ENCODE results near the gene PREX1.

PREX1 gene

DNA sequence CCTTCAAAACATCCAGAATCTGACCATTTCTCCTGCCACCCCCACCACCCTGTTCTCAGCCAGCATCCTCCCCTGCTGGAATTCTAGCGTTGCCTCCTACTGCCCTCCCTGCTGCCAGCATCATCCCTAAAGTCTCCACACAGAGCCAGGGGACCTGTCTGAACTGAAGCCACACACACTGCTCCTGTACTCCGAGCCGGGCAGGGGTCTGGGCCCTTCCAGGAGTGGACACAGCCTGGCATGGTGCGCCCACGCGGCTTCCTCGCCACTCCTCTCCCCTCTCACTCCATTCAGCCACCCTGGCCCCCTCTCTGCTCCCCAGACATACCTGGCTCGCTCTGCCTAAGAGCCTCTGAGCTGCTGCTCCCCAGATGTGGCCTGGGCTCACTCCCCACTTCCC, 155.5 kb downstream of the PREX1 start:
- Histone ChIP-seq H3K36me3 (ENCODE audit: control insufficient read depth, insufficient read depth, low read length) (peaks cover 35% of the 10 kb centered on the region), H3K4me3 (replicated peaks; ENCODE audit: low read depth, low read length) (no peak overlapping the region), H3K27me3 (replicated peaks; ENCODE audit: control insufficient read depth, insufficient read depth, low read length) (no peaks in the 10 kb centered on the region)
- TF ChIP-seq, protein P1, sequence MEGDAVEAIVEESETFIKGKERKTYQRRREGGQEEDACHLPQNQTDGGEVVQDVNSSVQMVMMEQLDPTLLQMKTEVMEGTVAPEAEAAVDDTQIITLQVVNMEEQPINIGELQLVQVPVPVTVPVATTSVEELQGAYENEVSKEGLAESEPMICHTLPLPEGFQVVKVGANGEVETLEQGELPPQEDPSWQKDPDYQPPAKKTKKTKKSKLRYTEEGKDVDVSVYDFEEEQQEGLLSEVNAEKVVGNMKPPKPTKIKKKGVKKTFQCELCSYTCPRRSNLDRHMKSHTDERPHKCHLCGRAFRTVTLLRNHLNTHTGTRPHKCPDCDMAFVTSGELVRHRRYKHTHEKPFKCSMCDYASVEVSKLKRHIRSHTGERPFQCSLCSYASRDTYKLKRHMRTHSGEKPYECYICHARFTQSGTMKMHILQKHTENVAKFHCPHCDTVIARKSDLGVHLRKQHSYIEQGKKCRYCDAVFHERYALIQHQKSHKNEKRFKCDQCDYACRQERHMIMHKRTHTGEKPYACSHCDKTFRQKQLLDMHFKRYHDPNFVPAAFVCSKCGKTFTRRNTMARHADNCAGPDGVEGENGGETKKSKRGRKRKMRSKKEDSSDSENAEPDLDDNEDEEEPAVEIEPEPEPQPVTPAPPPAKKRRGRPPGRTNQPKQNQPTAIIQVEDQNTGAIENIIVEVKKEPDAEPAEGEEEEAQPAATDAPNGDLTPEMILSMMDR (IDR thresholded peaks at IDR 0.05; ENCODE audit: insufficient read depth, low read length, poor library complexity, severe bottlenecking), result no peak
- DNase-seq (ENCODE audit: extremely low read depth, insufficient read length), result no peak

DNA sequence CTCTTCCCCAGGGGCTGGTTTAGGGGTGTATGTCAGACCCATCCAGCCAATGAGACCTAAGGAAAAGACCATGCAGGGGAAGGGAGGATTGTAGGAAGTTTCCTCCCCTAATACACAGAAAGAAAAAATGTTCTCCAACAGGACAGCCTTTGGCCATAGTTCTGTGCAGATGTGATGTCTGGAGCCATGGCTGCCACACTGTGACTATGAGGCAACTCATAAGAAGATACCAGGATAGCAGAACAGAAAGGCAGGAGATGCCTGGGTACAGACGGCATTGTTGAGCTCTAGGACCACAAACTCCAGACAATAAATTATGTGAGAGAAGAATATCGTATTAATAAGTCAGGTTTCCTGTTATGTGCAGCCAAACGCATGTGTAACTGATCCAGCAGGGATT, 156.7 kb downstream of the PREX1 start:
- Histone ChIP-seq H3K27me3 (replicated peaks; ENCODE audit: control insufficient read depth, insufficient read depth, low read length) (no peaks in the 10 kb centered on the region), H3K36me3 (ENCODE audit: control insufficient read depth, insufficient read depth, low read length) (peaks cover 27% of the 10 kb centered on the region), H3K4me3 (replicated peaks; ENCODE audit: low read depth, low read length) (no peak overlapping the region)
- TF ChIP-seq, protein P1 (IDR thresholded peaks at IDR 0.05; ENCODE audit: insufficient read depth, low read length, poor library complexity, severe bottlenecking), result no peak
- DNase-seq (ENCODE audit: extremely low read depth, insufficient read length), result no peak

DNA sequence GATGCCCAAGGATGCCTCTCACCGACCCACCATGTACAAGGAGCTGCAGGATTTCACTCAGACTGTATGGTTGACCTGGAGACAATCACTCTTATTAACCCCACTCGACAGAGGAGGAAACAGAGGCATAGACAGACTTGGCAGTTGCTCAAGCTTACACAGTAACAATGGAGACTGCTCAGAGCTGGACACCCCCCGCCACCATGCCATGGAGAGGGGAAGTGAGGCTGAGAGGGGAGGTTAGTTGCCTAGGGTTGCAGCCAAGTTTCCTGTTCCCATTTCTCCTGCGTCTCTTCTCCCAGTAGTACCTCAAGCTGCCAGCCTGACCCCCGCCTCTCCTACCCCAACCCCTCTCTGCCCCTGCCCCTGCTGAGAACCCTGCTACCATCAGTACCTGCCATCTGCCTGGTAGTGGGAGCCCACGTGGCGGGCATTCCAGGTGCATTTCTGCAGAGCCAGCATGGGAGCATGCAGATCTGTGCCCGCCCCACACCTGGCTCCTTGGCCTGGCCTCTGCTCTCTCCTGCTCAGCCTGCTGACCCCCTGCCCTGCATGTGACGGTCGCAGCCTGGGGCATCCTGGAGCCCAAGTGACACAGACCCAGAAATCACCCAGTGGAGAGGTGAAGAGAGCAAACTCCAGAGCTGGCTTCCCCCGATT, 157.7 kb downstream of the PREX1 start:
- H3K27me3 ChIP-seq (replicated peaks; ENCODE audit: control insufficient read depth, insufficient read depth, low read length), result no peaks in the 10 kb centered on the region
- peaks cover 32% of the 10 kb centered on the region for H3K36me3 ChIP-seq (ENCODE audit: control insufficient read depth, insufficient read depth, low read length)
- TF ChIP-seq, protein P1 (IDR thresholded peaks at IDR 0.05; ENCODE audit: insufficient read depth, low read length, poor library complexity, severe bottlenecking), result no peak
- H3K4me3 ChIP-seq (replicated peaks; ENCODE audit: low read depth, low read length), result no peak overlapping the region
- DNase-seq (ENCODE audit: extremely low read depth, insufficient read length), result no peak

DNA sequence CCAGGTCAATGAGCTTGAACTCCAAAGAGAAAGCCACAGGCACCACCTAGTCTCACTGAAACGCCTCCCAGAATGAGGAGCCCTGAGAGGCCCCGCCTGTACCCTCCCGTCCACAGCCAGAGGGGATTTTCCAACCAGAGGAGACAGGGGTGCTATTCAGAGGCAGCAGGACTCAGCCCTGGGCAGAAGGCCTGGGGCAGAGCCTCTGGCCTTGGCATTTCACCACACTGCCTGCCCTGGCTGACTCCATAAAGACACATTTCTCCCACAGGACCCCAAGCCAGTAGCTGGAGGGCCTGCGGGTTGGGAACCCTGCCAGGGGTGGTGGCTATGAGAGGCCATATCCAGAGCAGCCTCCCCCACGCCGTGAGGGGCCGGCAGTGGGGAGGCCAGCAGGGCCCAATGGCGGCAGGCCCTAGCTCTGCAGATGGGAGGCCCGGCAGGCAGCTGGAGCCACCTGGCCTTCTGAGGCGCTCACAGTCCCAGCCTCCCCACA, 159.3 kb downstream of the PREX1 start:
- DNase-seq (ENCODE audit: extremely low read depth, insufficient read length), result no peak
- TF ChIP-seq, protein P1 (IDR thresholded peaks at IDR 0.05; ENCODE audit: insufficient read depth, low read length, poor library complexity, severe bottlenecking), result no peak
- Histone ChIP-seq H3K27me3 (replicated peaks; ENCODE audit: control insufficient read depth, insufficient read depth, low read length) (no peaks in the 10 kb centered on the region), H3K4me3 (replicated peaks; ENCODE audit: low read depth, low read length) (no peak overlapping the region), H3K36me3 (ENCODE audit: control insufficient read depth, insufficient read depth, low read length) (peaks cover 32% of the 10 kb centered on the region)

DNA sequence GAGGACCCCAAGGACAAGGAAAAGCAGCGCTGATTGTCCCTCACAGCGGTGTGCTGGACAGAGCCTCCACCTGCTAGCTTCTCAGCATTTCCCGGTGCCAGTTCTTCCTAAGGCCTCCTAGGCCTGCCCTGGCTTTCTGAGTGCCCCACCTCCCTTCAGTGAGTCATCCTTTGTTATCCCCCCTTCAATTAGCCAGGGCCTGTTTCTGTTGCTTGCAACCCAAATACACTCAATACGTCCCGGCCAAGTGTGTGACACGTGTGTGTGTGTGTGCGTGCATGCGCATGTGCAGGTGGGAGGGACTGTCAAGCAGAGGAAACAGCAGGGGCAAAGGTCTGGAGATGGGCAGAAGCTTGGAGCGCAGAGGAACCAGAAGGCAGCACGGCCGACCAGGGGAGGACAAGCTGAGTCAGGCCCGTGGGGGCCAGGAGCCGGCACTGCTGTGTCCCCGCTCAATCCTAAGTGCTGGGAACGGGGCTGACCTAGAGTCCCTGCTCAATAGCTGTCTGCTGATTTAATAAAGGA, 159.8 kb downstream of the PREX1 start:
- no peak for DNase-seq (ENCODE audit: extremely low read depth, insufficient read length)
- H3K27me3 ChIP-seq (replicated peaks; ENCODE audit: control insufficient read depth, insufficient read depth, low read length), result no peaks in the 10 kb centered on the region
- no peak overlapping the region for H3K4me3 ChIP-seq (replicated peaks; ENCODE audit: low read depth, low read length)
- H3K36me3 ChIP-seq (ENCODE audit: control insufficient read depth, insufficient read depth, low read length), result peaks cover 32% of the 10 kb centered on the region
- TF ChIP-seq, protein P1 (IDR thresholded peaks at IDR 0.05; ENCODE audit: insufficient read depth, low read length, poor library complexity, severe bottlenecking), result no peak
